Measurements from ENCODE around the gene IFI27.
A peak's percentile ranks its signal among the peaks of the same experiment; 100 is the strongest.

Gene IFI27

DNA sequence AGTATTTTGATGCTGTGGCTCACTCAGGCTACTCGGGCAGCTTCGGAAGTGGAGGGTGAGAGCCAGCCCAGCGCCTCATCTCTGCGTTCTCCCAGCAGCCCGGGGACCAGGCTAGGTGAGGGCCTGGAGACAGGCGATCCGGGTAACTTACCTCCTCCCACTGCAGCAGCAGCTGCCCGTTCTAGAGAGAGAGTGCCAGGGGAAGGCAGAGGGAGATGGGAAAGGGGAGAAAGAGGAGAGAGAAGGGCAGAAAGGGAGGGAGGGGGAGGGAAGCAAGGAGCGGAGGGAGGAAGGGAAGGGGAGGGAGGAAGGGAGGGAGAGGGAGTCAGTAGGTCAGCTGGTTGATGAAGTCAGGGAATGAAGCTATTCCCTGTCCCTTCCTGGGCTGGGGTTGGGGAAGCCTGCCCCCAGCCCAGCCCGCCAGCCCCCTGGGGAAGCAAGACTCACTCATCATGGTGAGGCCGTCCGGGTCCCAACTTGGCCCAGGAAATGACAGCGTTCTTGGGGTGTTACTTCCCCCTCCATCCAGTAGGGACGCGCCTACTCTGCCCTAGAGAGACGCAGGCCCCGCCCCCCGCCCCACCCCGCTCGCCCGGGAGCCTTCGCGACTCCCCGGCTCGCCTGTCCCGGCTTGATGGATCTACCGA, 18.7 kb downstream of the IFI27 start, which contains the start of gene IFI27L2 (continued):
- no peak for TF ChIP-seq ZNF266 (tag by site-specific recombination; IDR thresholded peaks at IDR 0.05; ENCODE audit: low read depth)
- TF ChIP-seq ZNF404 (tag by site-specific recombination; IDR thresholded peaks at IDR 0.05) = no peak
- TF ChIP-seq KLF8 (tag by site-specific recombination; IDR thresholded peaks at IDR 0.05) = no peak
- TF ChIP-seq, protein P1, sequence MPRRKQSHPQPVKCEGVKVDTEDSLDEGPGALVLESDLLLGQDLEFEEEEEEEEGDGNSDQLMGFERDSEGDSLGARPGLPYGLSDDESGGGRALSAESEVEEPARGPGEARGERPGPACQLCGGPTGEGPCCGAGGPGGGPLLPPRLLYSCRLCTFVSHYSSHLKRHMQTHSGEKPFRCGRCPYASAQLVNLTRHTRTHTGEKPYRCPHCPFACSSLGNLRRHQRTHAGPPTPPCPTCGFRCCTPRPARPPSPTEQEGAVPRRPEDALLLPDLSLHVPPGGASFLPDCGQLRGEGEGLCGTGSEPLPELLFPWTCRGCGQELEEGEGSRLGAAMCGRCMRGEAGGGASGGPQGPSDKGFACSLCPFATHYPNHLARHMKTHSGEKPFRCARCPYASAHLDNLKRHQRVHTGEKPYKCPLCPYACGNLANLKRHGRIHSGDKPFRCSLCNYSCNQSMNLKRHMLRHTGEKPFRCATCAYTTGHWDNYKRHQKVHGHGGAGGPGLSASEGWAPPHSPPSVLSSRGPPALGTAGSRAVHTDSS (tag by site-specific recombination; IDR thresholded peaks at IDR 0.05) = no peak
- TF ChIP-seq, protein P2, sequence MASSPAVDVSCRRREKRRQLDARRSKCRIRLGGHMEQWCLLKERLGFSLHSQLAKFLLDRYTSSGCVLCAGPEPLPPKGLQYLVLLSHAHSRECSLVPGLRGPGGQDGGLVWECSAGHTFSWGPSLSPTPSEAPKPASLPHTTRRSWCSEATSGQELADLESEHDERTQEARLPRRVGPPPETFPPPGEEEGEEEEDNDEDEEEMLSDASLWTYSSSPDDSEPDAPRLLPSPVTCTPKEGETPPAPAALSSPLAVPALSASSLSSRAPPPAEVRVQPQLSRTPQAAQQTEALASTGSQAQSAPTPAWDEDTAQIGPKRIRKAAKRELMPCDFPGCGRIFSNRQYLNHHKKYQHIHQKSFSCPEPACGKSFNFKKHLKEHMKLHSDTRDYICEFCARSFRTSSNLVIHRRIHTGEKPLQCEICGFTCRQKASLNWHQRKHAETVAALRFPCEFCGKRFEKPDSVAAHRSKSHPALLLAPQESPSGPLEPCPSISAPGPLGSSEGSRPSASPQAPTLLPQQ (tag by site-specific recombination; IDR thresholded peaks at IDR 0.05) = 0 out of 2 replicates have a peak, but pooled peaks have one; percentile 12
- no peak for TF ChIP-seq ZNF23 (tag by site-specific recombination; IDR thresholded peaks at IDR 0.05; ENCODE audit: borderline replicate concordance)
- TF ChIP-seq ZNF768 (tag by site-specific recombination; IDR thresholded peaks at IDR 0.05) = no peak
- TF ChIP-seq ZNF112 (tag by site-specific recombination; IDR thresholded peaks at IDR 0.05) = no peak
- peak; percentile 97 for TF ChIP-seq PRDM1 (tag by site-specific recombination; IDR thresholded peaks at IDR 0.05)
- no peak for TF ChIP-seq ZNF623 (tag by site-specific recombination; IDR thresholded peaks at IDR 0.05)
- TF ChIP-seq GLIS1 (tag by site-specific recombination; IDR thresholded peaks at IDR 0.05) = peak; percentile 13; the same call in 1 of the 2 replicates
- 0 out of 2 replicates have a peak, but pooled peaks have one; percentile 29 for TF ChIP-seq ZBTB8A (tag by site-specific recombination; IDR thresholded peaks at IDR 0.05)
- no peak for TF ChIP-seq ZNF555 (tag by site-specific recombination; conservative IDR thresholded peaks at IDR 0.05)
- TF ChIP-seq ZNF311 (tag by site-specific recombination; IDR thresholded peaks at IDR 0.05; ENCODE audit: borderline replicate concordance) = no peak
- TF ChIP-seq, protein P3, sequence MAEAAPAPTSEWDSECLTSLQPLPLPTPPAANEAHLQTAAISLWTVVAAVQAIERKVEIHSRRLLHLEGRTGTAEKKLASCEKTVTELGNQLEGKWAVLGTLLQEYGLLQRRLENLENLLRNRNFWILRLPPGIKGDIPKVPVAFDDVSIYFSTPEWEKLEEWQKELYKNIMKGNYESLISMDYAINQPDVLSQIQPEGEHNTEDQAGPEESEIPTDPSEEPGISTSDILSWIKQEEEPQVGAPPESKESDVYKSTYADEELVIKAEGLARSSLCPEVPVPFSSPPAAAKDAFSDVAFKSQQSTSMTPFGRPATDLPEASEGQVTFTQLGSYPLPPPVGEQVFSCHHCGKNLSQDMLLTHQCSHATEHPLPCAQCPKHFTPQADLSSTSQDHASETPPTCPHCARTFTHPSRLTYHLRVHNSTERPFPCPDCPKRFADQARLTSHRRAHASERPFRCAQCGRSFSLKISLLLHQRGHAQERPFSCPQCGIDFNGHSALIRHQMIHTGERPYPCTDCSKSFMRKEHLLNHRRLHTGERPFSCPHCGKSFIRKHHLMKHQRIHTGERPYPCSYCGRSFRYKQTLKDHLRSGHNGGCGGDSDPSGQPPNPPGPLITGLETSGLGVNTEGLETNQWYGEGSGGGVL (tag by site-specific recombination; IDR thresholded peaks at IDR 0.05) = peak; percentile 99
- peak; percentile 79 for TF ChIP-seq KLF9 (tag by site-specific recombination; IDR thresholded peaks at IDR 0.05; ENCODE audit: low read depth)
- TF ChIP-seq, protein P4, sequence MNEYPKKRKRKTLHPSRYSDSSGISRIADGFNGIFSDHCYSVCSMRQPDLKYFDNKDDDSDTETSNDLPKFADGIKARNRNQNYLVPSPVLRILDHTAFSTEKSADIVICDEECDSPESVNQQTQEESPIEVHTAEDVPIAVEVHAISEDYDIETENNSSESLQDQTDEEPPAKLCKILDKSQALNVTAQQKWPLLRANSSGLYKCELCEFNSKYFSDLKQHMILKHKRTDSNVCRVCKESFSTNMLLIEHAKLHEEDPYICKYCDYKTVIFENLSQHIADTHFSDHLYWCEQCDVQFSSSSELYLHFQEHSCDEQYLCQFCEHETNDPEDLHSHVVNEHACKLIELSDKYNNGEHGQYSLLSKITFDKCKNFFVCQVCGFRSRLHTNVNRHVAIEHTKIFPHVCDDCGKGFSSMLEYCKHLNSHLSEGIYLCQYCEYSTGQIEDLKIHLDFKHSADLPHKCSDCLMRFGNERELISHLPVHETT (tag by site-specific recombination; IDR thresholded peaks at IDR 0.05) = no peak
- TF ChIP-seq ZNF423 (tag by site-specific recombination; IDR thresholded peaks at IDR 0.05) = peak; percentile 50; the same call in 1 of the 2 replicates
- TF ChIP-seq, protein P5, sequence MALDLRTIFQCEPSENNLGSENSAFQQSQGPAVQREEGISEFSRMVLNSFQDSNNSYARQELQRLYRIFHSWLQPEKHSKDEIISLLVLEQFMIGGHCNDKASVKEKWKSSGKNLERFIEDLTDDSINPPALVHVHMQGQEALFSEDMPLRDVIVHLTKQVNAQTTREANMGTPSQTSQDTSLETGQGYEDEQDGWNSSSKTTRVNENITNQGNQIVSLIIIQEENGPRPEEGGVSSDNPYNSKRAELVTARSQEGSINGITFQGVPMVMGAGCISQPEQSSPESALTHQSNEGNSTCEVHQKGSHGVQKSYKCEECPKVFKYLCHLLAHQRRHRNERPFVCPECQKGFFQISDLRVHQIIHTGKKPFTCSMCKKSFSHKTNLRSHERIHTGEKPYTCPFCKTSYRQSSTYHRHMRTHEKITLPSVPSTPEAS (tag by site-specific recombination; IDR thresholded peaks at IDR 0.05) = no peak
- no peak for TF ChIP-seq ZXDB (tag by site-specific recombination; IDR thresholded peaks at IDR 0.05)
- peak; percentile 80 for TF ChIP-seq SP3 (tag by site-specific recombination; IDR thresholded peaks at IDR 0.05)
- TF ChIP-seq, protein P6, sequence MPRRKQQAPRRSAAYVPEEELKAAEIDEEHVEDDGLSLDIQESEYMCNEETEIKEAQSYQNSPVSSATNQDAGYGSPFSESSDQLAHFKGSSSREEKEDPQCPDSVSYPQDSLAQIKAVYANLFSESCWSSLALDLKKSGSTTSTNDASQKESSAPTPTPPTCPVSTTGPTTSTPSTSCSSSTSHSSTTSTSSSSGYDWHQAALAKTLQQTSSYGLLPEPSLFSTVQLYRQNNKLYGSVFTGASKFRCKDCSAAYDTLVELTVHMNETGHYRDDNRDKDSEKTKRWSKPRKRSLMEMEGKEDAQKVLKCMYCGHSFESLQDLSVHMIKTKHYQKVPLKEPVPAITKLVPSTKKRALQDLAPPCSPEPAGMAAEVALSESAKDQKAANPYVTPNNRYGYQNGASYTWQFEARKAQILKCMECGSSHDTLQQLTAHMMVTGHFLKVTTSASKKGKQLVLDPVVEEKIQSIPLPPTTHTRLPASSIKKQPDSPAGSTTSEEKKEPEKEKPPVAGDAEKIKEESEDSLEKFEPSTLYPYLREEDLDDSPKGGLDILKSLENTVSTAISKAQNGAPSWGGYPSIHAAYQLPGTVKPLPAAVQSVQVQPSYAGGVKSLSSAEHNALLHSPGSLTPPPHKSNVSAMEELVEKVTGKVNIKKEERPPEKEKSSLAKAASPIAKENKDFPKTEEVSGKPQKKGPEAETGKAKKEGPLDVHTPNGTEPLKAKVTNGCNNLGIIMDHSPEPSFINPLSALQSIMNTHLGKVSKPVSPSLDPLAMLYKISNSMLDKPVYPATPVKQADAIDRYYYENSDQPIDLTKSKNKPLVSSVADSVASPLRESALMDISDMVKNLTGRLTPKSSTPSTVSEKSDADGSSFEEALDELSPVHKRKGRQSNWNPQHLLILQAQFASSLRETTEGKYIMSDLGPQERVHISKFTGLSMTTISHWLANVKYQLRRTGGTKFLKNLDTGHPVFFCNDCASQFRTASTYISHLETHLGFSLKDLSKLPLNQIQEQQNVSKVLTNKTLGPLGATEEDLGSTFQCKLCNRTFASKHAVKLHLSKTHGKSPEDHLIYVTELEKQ (tag by site-specific recombination; IDR thresholded peaks at IDR 0.05; ENCODE audit: borderline replicate concordance) = no peak
- no peak for TF ChIP-seq ZNF561 (tag by site-specific recombination; IDR thresholded peaks at IDR 0.05; ENCODE audit: borderline replicate concordance)
- no peak for TF ChIP-seq GLI2 (tag by site-specific recombination; IDR thresholded peaks at IDR 0.05; ENCODE audit: borderline replicate concordance, low read depth)
- TF ChIP-seq MYNN (tag by site-specific recombination; IDR thresholded peaks at IDR 0.05; ENCODE audit: borderline replicate concordance) = no peak
- no peak for TF ChIP-seq ZNF785 (tag by site-specific recombination; IDR thresholded peaks at IDR 0.05)
- TF ChIP-seq ZNF155 (tag by site-specific recombination; IDR thresholded peaks at IDR 0.05) = no peak
- TF ChIP-seq, protein P7, sequence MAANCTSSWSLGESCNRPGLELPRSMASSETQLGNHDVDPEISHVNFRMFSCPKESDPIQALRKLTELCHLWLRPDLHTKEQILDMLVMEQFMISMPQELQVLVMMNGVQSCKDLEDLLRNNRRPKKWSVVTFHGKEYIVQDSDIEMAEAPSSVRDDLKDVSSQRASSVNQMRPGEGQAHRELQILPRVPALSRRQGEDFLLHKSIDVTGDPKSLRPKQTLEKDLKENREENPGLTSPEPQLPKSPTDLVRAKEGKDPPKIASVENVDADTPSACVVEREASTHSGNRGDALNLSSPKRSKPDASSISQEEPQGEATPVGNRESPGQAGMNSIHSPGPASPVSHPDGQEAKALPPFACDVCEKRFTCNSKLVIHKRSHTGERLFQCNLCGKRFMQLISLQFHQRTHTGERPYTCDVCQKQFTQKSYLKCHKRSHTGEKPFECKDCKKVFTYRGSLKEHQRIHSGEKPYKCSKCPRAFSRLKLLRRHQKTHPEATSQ (tag by site-specific recombination; IDR thresholded peaks at IDR 0.05) = no peak

All from HEK293 (cell line).